HepG2 (cell line): ENCODE data around the gene PMM2. TPM values are rescaled to one million over a fixed set of nuclear protein-coding genes. Genes with fewer than 3 reads are reported as not detected.

Experiments used
- ARNT ChIP-seq: fragments of 450-650 bp; IDR thresholded peaks from 2 replicates; pipeline ENCODE4 v1.6.1; 2017
- ASH2L ChIP-seq: fragments of 300-600, 200-600 bp; sonication (generic); IDR thresholded peaks from 2 replicates; pipeline ENCODE4 v1.7.0; 2017; ENCODE audit warnings: low read depth, mild to moderate bottlenecking, moderate library complexity, mixed read lengths, low read length; ENCODE audit not compliant: insufficient read length
- CEBPB ChIP-seq: IDR thresholded peaks from 2 replicates; pipeline ENCODE4 v1.6.1; 2011; ENCODE audit warnings: low read depth, low read length, improper control_type of control experiment, borderline replicate concordance
- DNMT1 ChIP-seq: sonication (generic); formaldehyde crosslinking; IDR thresholded peaks from 2 replicates; pipeline ENCODE4 v1.5.1; 2020; ENCODE audit warnings: mild to moderate bottlenecking, missing genetic modification reagents
- GABPA ChIP-seq, 2 experiments: IDR thresholded peaks; 2 replicates each; pipeline ENCODE4 v1.6.1; 2011 to 2016; ENCODE audit warnings: low read depth in 2 of 2, low read length in 1 of 2, missing biosample characterization in 1 of 2, missing genetic modification characterization in 1 of 2
- HDAC1 ChIP-seq: sonication (generic); formaldehyde crosslinking; IDR thresholded peaks from 2 replicates; pipeline ENCODE4 v1.5.1; 2020; ENCODE audit warnings: mild to moderate bottlenecking, missing genetic modification reagents
- HES4 ChIP-seq: sonication (generic); formaldehyde crosslinking; IDR thresholded peaks from 2 replicates; pipeline ENCODE4 v1.9.0; 2021; ENCODE audit warnings: mild to moderate bottlenecking, missing genetic modification reagents, borderline replicate concordance
- HOXA3 ChIP-seq: sonication (generic); formaldehyde crosslinking; IDR thresholded peaks from 2 replicates; pipeline ENCODE4 v1.5.0; 2020; ENCODE audit warnings: missing genetic modification reagents
- KLF6 ChIP-seq: IDR thresholded peaks from 2 replicates; pipeline ENCODE4 v1.8.0; 2016; ENCODE audit warnings: missing biosample characterization, missing genetic modification reagents
- MEF2D ChIP-seq: sonication (generic); formaldehyde crosslinking; IDR thresholded peaks from 2 replicates; pipeline ENCODE4 v1.5.1; 2020; ENCODE audit warnings: mild to moderate bottlenecking, missing genetic modification reagents
- MIER3 ChIP-seq: IDR thresholded peaks from 2 replicates; pipeline ENCODE4 v1.6.1; 2016; ENCODE audit warnings: missing compliant biosample characterization, borderline replicate concordance
- MYC ChIP-seq: sonication (generic); formaldehyde crosslinking; IDR thresholded peaks from 2 replicates; pipeline ENCODE4 v1.9.0; 2021; ENCODE audit warnings: missing genetic modification reagents, borderline replicate concordance
- NR2C2 ChIP-seq: sonication (generic); formaldehyde crosslinking; IDR thresholded peaks from 2 replicates; pipeline ENCODE4 v1.4.0; 2020; ENCODE audit warnings: missing genetic modification reagents, mild to moderate bottlenecking, moderate library complexity, borderline replicate concordance
- RBM22 ChIP-seq: fragments of 200-400 bp; formaldehyde crosslinking; optimal IDR thresholded peaks from 2 replicates; pipeline ENCODE3; 2017; ENCODE audit warnings: mild to moderate bottlenecking, low read length, moderate library complexity
- SIX4 ChIP-seq: sonication (generic); formaldehyde crosslinking; IDR thresholded peaks from 2 replicates; pipeline ENCODE4 v1.4.0; 2020; ENCODE audit warnings: missing genetic modification reagents
- SOX13 ChIP-seq, 3 experiments: fragments of 450-650 bp in 1 of 3; sonication (generic) in 1 of 3; formaldehyde crosslinking in 1 of 3; IDR thresholded peaks in 2 of 3; conservative IDR thresholded peaks in 1 of 3; 2 replicates each; pipeline versions ENCODE4 v1.5.0 to v1.6.1; 2016 to 2020; ENCODE audit warnings: antibody characterized with exemption in 1 of 3, mild to moderate bottlenecking in 1 of 3, missing compliant biosample characterization in 1 of 3, missing genetic modification reagents in 1 of 3, moderate library complexity in 1 of 3
- SP1 ChIP-seq, 2 experiments: fragments of 450-650 bp in 1 of 2; sonication (generic) in 1 of 2; formaldehyde crosslinking in 1 of 2; IDR thresholded peaks; 2 replicates each; pipeline versions ENCODE4 v1.4.0 to v1.6.1; 2016 to 2020; ENCODE audit warnings: missing genetic modification reagents in 1 of 2
- SUZ12 ChIP-seq: fragments of 150-350 bp; IDR thresholded peaks from 2 replicates; pipeline ENCODE4 v1.6.1; 2014; ENCODE audit warnings: low read depth, low read length
- ZMYM4 ChIP-seq: sonication (generic); formaldehyde crosslinking; IDR thresholded peaks from 2 replicates; pipeline ENCODE4 v1.8.1; 2023; ENCODE audit warnings: mild to moderate bottlenecking, missing genetic modification reagents
- ZNF124 ChIP-seq: sonication (generic); formaldehyde crosslinking; IDR thresholded peaks from 2 replicates; pipeline ENCODE4 v1.4.0; 2020; ENCODE audit warnings: missing genetic modification reagents
- ZNF143 ChIP-seq: sonication (generic); formaldehyde crosslinking; IDR thresholded peaks from 2 replicates; pipeline ENCODE4 v1.4.0; 2020; ENCODE audit warnings: missing genetic modification reagents
- ZNF44 ChIP-seq: sonication (generic); formaldehyde crosslinking; IDR thresholded peaks from 2 replicates; pipeline ENCODE4 v1.5.1; 2020; ENCODE audit warnings: mild to moderate bottlenecking, missing genetic modification reagents
- ZNF564 ChIP-seq: sonication (generic); formaldehyde crosslinking; IDR thresholded peaks from 2 replicates; pipeline ENCODE4 v1.8.1; 2023; ENCODE audit warnings: mild to moderate bottlenecking, missing genetic modification reagents
- ZNF570 ChIP-seq: sonication (generic); formaldehyde crosslinking; IDR thresholded peaks from 2 replicates; pipeline ENCODE4 v1.4.0; 2020; ENCODE audit warnings: mild to moderate bottlenecking, missing genetic modification reagents, borderline replicate concordance
- ZNF607 ChIP-seq: sonication (generic); formaldehyde crosslinking; IDR thresholded peaks from 2 replicates; pipeline ENCODE4 v1.5.1; 2020; ENCODE audit warnings: missing genetic modification reagents, mild to moderate bottlenecking, borderline replicate concordance
- ZNF761 ChIP-seq: sonication (generic); formaldehyde crosslinking; conservative IDR thresholded peaks from 2 replicates; pipeline ENCODE4 v1.4.0; 2020; ENCODE audit warnings: mild to moderate bottlenecking, missing genetic modification reagents
- ZNF788 ChIP-seq: sonication (generic); formaldehyde crosslinking; IDR thresholded peaks from 2 replicates; pipeline ENCODE4 v1.5.0; 2020; ENCODE audit warnings: mild to moderate bottlenecking, missing genetic modification reagents, borderline replicate concordance
- ZNF883 ChIP-seq: sonication (generic); formaldehyde crosslinking; IDR thresholded peaks from 2 replicates; pipeline ENCODE4 v1.5.1; 2020; ENCODE audit warnings: mild to moderate bottlenecking, missing genetic modification reagents; ENCODE audit errors: not compliant biosample characterization
- polyA plus RNA-seq, 8 experiments: library from polyadenylated mRNA; depleted of rRNA in 3 of 8; stranded (reverse) in 7 of 8; unstranded in 1 of 8; fragments of >200 nt; fragmentation: Illumina TruSeq in 4 of 8; extraction: Trizol in 4 of 8; gene quantifications; 2 replicates each; pipeline versions ENCODE4 v1.2.1 to v1.2.3, GENCODE V29; 2011 to 2016; ENCODE audit warnings: low read depth in 4 of 8, missing spikeins in 1 of 8, mixed read lengths in 1 of 8; ENCODE audit not compliant: insufficient read depth in 1 of 8
- total RNA-seq, 5 experiments: library from RNA; depleted of rRNA; stranded (reverse); fragments of >200 nt; fragmentation: Illumina TruSeq; extraction: Trizol; gene quantifications; 2 replicates each; pipeline ENCODE4 v1.2.3, GENCODE V29; 2016; ENCODE audit warnings: low read depth in 1 of 5
- TF ChIP-seq, protein P1 (sequence below): sonication (generic); formaldehyde crosslinking; conservative IDR thresholded peaks from 2 replicates; pipeline ENCODE4 v1.4.0; 2020; ENCODE audit warnings: mild to moderate bottlenecking, missing genetic modification reagents, moderate library complexity

PMM2 gene
- total and polyA plus RNA-seq, 2 of the 13 experiments (the other 11 are each of a cell fraction or from before 2014, with no cell fraction given), result 52.2 to 93.7 TPM

DNA sequence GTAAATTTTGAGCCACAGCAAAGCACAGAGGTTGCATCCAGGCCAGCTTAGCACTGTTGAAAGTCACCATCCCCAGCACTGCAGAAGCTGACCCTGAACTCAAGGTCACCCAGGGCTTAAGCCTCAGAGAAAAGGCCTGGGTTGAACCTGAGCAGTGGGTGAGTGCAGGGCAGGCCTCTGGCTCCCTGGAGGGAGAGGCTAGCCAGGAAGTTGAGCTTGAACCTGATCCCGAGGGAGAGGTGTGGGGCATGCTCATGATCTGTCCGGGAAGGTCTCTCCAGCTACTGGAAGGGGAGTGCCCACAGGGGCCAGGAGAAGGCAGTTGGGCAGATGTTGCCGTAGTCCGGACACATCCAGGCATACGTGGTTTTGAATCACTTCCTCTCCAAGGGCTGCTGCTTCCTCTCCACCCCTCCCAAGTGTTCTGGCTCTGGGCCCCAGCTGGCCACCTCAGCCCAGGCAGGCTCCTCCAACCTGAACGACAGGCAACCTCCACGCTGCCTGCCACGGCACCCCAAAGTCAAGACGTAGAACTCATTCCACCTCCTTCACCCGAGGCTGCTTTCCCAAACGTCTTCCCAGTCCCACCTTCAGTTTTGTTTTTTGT, 52.7 kb downstream of the PMM2 start (continued):
- TF ChIP-seq MYC (peak; percentile 68; the same call in 1 of the 2 replicates), ZNF883 (CRISPR knock-in tag) (peak; percentile 89), DNMT1 (0 out of 2 replicates have a peak, but pooled peaks have one; percentile 57), ZNF570 (CRISPR knock-in tag) (no peak), ZNF761 (CRISPR knock-in tag) (no peak; the same call in 1 of the 2 replicates), MIER3 (CRISPR knock-in tag) (peak; percentile 96), SOX13 (IDR thresholded peaks at IDR 0.05) (no peak), SOX13 (CRISPR knock-in tag; conservative IDR thresholded peaks at IDR 0.05 in 1 of 2, IDR thresholded peaks at IDR 0.05 in 1 of 2) (peak in 1 of 2 experiments; percentile 82; a peak in 1 of 4 replicates), RBM22 (peak; percentile 91), ZNF564 (CRISPR knock-in tag) (peak; percentile 90), ZNF788 (peak; percentile 93), KLF6 (peak; percentile 89; the same call in 1 of the 2 replicates), ZNF44 (CRISPR knock-in tag) (peak; percentile 89), ZNF607 (CRISPR knock-in tag) (0 out of 2 replicates have a peak, but pooled peaks have one; percentile 60), HES4 (CRISPR knock-in tag) (no peak), CEBPB (no peak), ZMYM4 (CRISPR knock-in tag) (peak; percentile 21; the same call in 1 of the 2 replicates), ARNT (no peak), HDAC1 (CRISPR knock-in tag) (peak; percentile 82), NR2C2 (CRISPR knock-in tag) (peak; percentile 86), ASH2L (peak; percentile 11), SUZ12 (no peak), ZNF143 (CRISPR knock-in tag) (peak; percentile 37; the same call in 1 of the 2 replicates), SIX4 (CRISPR knock-in tag) (peak; percentile 69), ZNF124 (CRISPR knock-in tag) (peak; percentile 93), SP1 (IDR thresholded peaks at IDR 0.05) (no peak), SP1 (CRISPR knock-in tag; IDR thresholded peaks at IDR 0.05) (peak; percentile 72), MEF2D (CRISPR knock-in tag) (peak; percentile 90), HOXA3 (peak; percentile 90), GABPA (IDR thresholded peaks at IDR 0.05; ENCODE audit: low read depth, low read length) (no peak), GABPA (CRISPR knock-in tag; IDR thresholded peaks at IDR 0.05; ENCODE audit: low read depth) (peak; percentile 69)
- TF ChIP-seq, protein P1, sequence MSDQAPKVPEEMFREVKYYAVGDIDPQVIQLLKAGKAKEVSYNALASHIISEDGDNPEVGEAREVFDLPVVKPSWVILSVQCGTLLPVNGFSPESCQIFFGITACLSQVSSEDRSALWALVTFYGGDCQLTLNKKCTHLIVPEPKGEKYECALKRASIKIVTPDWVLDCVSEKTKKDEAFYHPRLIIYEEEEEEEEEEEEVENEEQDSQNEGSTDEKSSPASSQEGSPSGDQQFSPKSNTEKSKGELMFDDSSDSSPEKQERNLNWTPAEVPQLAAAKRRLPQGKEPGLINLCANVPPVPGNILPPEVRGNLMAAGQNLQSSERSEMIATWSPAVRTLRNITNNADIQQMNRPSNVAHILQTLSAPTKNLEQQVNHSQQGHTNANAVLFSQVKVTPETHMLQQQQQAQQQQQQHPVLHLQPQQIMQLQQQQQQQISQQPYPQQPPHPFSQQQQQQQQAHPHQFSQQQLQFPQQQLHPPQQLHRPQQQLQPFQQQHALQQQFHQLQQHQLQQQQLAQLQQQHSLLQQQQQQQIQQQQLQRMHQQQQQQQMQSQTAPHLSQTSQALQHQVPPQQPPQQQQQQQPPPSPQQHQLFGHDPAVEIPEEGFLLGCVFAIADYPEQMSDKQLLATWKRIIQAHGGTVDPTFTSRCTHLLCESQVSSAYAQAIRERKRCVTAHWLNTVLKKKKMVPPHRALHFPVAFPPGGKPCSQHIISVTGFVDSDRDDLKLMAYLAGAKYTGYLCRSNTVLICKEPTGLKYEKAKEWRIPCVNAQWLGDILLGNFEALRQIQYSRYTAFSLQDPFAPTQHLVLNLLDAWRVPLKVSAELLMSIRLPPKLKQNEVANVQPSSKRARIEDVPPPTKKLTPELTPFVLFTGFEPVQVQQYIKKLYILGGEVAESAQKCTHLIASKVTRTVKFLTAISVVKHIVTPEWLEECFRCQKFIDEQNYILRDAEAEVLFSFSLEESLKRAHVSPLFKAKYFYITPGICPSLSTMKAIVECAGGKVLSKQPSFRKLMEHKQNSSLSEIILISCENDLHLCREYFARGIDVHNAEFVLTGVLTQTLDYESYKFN (CRISPR knock-in tag), result peak; percentile 86
